Breast epithelium (tissue), 3 donors: ENCODE results near the gene CAVIN3.

Experiments
- POLR2A ChIP-seq: fragments of 450-650 bp; IDR thresholded peaks from one replicate; pipeline ENCODE4 v1.6.1; 2016; ENCODE audit warnings: antibody characterized with exemption, mild to moderate bottlenecking, moderate library complexity
- TF ChIP-seq, protein P1 (sequence below), 3 donors: fragments of 450-650 bp; IDR thresholded peaks; one replicate each; pipeline ENCODE4 v1.5.1; 2016 to 2017; ENCODE audit warnings: antibody characterized with exemption in 3 of 3, mild to moderate bottlenecking in 3 of 3, moderate library complexity in 3 of 3

DNA sequence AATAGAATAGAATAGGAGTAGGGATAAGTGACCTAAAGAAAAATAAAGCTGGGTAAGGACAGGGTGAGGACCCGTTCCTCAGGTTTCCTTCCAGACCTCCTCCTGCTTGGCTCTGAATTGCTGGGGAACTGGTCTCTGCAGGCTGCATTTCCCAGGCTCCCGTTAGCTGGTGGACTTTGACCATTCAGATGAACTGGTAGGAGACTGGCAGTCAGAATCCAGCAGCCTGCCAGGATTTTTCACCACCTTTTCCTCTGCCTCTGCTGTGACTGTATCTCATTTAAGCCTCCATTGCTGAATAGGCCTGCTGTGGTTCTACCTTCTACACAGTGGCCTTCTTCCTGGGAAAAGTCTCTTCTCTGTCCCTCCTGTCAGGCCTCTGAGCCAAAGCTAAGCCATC, 45.4 kb upstream of the CAVIN3 start:
- no peak for TF ChIP-seq POLR2A
- TF ChIP-seq, protein P1, sequence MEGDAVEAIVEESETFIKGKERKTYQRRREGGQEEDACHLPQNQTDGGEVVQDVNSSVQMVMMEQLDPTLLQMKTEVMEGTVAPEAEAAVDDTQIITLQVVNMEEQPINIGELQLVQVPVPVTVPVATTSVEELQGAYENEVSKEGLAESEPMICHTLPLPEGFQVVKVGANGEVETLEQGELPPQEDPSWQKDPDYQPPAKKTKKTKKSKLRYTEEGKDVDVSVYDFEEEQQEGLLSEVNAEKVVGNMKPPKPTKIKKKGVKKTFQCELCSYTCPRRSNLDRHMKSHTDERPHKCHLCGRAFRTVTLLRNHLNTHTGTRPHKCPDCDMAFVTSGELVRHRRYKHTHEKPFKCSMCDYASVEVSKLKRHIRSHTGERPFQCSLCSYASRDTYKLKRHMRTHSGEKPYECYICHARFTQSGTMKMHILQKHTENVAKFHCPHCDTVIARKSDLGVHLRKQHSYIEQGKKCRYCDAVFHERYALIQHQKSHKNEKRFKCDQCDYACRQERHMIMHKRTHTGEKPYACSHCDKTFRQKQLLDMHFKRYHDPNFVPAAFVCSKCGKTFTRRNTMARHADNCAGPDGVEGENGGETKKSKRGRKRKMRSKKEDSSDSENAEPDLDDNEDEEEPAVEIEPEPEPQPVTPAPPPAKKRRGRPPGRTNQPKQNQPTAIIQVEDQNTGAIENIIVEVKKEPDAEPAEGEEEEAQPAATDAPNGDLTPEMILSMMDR (IDR thresholded peaks at IDR 0.05), result no peak
